GM18508 (cell line): Measurements from ENCODE around the gene BICRAL.
"Not testable (repeated sequence)": the region's sequence is repeated elsewhere in the genome, so short reads cannot be mapped to it uniquely, and the experiment has no call there.

ENCODE experiments used
- ATAC-seq: cut with Tn5 transposase; IDR thresholded peaks from one replicate; pipeline ENCODE4 v1.9.1; 2021; ENCODE audit warnings: moderate number of reproducible peaks; ENCODE audit not compliant: insufficient read depth, unreplicated experiment

The BICRAL gene

DNA sequence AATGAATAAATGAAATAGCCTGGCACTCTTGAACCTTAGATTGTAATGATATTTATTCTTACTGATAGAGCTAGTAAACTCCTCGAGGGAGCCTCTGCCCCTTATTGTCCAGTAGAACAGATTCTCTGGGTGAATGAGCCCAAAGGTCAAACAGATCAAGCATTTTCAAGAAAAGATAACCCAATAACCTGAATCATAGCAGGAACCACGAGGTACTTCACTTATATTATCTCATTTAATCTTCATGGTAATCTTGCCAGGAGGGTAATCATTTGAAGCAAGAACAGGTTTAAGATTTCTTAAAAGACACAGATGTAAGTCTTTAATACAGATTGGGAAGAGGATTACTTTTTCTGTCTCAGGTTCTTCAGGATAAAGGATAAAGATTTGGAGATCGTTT lies 18.9 kb upstream of the BICRAL start:
- no peak for ATAC-seq

DNA sequence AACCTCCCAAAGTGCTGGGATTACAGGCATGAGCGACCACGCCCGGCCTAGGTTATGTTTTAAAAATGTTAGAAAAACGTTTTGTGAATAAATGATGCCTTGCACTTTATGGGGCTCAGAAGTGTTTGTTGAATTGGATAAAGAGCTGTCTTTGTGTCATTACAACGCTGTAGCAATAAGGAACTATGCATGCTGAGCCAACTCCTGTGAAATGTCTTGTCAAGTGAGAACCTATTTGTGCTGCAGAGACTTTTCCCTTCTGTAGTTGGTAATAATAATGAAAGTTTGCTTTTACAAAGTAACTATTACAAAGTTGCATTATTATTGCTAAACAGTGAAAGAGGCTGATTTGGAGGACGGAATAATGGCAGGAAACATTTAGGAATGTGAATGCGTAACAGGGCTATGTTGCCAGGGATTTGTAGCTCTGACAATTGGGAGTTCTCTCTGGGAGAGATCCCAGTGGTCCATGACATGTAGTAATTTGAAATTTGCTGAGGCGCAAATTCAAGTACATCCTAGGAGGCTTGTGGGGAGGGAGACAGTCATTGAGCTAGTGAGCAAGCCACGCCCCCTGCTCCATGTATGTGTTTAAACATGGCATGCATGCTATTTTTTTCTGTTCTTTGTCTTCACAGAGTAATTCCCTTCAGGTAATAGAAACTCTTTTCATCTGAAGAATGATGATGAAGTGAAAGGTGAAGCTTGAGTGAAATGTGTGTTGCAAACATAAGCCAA lies 16.8 kb upstream of the BICRAL start:
- no peak for ATAC-seq

DNA sequence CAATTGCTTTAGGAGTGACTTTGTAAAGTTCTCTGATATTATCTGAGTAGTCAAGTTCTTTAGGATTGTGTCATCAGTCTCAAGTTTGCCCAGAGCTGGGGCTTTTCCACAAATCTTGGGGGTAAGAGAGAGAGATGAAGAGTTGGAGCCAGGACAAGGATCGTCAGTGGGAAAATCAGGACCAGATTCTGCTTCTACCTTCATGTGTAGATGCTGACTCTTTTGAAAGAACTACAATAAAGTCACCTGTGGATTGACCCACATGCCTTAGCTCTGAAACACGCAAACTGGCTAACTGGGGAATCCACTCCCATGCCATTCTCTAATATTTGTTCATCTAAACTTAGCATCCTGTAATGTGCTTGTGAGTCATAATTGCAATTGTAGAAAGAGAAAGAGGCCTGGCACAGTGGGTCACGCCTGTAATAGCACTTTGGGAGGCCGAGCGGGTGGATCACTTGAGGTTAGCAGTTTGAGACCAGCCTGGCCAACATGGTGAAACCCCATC lies 15.6 kb upstream of the BICRAL start:
- ATAC-seq = no peak

DNA sequence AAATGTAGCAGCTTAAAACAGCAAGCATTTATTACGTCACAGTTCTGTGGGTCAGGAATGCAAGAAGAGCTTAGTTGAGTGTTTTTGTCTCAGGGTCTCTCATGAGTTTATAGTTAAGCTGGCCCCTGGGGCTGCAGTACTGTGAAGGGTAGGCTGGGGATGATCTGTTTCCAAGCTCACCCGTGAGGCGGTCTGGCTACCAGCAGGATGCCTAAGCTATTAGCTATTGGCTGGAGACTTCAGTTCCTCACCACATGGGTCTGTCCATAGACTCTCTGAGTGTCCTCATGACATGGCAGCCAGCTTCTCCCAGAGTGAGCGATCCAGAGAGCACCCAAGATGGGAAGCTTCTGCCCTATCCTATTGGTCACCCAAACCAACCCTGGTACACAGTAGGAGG lies 12.8 kb upstream of the BICRAL start:
- no peak for ATAC-seq

DNA sequence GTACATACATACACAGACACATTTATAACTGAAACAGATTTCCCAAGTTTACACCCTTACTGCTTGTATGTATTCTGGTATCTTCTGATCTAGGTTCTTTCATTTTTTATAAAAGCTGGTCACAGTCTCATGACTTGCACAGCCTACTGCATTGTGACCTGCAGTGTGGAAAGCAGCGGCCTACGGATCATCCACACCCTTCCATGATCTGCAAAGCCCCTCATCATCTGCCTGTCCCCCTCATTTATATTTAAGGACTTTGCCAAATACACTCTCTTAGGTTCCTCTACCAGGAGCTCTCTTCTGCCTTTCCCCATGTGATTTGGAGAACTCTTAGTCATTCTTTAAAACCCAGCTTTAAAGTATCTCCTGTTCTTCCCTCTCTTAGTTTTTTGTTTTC lies 12.0 kb upstream of the BICRAL start:
- no peak for ATAC-seq

DNA sequence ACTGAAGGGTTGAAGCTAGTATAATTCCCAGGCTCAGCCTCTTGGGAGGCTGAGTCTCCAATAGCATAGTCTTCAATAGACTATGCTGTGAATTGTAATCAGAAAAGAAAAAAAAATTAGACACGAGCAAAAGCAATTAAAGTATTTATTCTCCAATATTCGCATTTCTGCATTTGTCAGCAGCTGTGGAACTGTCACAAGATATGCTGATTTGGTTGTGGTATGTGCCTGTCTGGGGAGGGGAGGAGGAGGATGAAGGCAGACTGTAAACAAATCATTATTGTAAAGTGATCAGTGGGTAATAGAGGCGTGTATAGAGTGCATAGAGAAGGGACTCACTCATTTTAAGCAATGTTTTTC lies 10.1 kb upstream of the BICRAL start:
- ATAC-seq = no peak

- ATAC-seq = no peak
Observed at GRCh38 chr6:42774201-42774600, 7.7 kb upstream of the BICRAL start.

- not testable (repeated sequence) for ATAC-seq
Observed at GRCh38 chr6:42774821-42775487, 6.9 kb upstream of the BICRAL start.

GRCh38 chr6:42777126-42777822 lies 4.6 kb upstream of the BICRAL start:
- no peak for ATAC-seq

- no peak for ATAC-seq
Observed at GRCh38 chr6:42778122-42778521, 3.7 kb upstream of the BICRAL start.

DNA sequence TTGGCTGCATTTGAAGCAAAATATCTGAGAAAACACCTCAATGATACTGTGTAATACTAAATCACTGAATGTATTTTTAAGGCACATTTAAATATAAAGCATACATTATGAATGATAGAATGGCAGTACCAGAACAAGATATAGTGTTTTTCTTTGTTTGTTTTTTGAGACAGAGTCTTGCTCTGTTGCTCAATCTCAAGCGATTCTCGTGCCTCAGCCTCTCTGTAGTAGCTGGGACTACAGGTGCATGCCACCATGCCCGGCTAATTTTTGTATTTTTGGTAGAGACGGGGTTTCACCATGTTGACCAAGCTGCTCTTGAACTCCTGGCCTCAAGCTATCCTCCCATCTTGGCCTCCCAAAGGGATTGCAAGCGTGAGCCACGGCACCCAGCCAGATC lies 2.3 kb upstream of the BICRAL start:
- no peak for ATAC-seq

DNA sequence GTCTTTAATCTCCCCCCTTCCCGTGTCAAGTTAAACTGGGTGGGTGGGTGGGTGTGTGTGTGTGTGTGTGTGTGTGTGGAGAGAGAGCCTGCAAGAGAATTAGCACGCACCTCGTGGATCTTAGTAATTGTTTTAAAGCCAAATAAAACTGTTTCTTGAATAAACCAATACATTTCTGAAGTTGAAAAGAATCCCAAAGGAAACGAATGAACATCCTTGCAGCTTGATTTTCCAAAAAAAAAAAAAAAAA lies 381 bp upstream of the BICRAL start:
- no peak for ATAC-seq

DNA sequence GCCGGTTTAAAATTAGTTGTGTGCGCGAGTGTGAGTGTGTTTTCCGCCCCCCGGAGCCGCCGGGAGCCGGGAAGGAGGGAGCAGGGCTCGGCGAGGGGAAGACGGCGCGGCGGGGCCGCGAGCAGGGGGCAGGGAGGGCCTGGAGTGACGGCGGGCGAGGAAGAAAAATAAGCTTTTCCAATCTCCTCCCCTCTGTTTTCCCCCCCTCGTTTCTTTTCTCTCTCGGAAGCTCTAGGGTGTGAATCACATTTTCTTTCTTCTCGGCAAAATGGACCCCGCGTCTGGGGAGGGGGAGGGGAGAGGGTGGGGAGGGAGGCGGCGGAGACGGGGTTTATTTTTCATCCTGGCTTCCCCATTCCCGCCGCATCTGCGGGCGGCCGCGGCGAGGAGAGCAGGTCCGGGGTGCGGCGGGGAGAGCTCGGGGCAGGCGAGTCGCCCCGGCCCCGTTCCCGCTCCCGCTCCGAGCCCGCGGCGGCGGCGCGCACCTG lies 881 bp downstream of the BICRAL start:
- ATAC-seq = no peak

DNA sequence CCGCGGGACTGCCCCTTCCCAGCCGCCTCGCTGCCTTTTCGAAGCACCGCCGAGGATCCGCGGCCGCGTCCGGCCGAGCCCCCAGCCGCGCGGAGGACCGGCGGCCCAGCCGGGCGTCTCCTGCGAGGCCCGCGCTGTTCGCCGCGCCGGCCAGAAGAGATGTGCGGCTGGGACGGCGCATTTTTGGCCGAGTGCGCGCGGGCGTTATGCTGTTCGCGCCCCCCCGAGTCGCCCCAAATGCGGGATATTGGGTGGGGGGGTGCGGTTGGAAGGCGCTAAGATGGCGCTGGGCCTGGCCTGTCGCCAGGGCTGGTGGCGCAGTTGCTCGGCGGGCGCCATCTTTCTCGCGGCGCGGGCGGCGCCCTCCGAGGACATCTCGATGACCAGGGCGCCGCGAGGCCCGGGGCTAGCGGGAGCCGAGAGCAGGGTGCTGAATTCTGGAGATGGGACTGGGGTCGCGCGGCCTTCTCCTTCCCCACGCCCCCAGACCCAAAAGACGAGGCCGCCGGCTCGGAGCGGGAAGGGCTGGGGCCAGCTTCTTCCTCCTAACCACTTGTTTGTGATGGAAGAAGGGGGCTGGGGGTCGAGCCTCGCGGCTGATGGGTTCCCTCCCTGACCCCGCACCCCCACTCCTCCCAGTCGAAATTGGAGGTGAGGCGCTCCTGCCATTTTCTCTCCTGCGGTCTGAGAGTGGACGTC lies 1.5 kb downstream of the BICRAL start:
- ATAC-seq = no peak

DNA sequence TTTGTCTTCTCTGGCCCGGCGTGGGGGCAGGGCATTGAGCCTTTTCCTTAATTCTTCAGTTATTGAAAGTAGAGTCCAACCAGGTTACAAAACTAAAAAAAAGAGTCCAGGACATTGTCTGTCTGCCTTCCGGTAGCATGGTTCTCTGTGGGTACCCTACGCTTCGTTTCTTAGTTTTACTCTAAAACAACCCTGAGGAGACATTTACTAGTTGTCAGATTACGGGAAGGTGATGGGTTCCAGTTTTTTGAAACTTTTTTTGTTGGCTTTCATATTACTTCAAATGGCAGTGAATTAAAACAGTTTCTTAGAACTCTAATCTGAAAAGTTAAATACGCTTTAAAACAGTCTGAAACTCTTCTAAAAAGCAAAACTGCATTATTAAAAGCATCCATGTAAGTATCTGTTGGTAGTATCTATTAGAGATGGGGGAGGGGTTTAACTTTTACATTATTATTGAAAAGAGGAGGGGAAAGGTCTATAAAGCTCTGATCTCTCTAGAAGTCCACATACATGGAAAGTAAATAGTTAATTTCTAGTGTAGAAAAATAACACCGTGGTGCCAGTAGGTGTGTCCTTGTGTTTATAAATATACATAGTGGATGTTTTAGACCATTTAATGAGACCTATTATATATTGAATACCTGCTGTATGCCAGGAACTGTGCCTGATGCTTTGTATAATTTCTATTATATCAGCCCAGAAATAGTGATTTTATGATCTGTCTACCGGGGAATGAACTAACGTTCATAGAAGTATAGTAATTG lies 2.2 kb downstream of the BICRAL start:
- ATAC-seq = no peak

DNA sequence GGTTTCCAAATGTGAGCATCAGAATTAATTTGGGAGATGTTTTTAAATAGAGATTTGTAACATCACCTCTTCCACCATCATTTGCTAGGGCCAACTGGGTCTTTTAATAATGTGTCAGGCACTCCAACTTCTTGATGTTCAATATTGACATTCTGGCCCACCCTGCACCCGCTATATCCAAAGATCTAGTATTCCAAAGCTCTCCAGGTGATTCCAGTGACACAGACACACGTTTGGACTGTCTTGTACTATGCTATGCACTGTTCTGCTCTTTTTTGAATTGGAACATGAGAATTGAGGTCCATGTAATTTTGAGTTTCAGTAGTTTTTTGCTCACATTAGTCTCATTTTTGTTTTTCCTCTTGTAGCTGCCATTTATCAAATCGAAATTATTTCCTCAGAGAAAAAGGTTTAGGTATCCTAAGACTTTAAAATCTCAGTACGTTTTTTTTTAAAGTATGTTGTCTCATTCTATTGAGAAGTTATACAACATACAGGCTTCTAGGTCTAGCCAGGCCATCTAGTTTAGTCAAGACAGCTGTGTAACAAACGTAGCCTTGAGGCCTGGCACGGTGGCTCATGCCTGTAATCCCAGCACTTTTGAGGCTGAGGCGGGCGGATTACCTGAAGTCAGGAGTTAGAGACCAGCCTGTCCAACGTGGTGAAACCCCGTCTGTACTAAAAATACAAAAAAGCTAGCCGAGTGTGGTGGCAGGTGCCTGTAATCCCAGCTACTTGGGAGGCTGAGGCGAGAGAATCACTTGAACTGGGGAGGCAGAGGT lies 3.1 kb downstream of the BICRAL start:
- no peak for ATAC-seq

GRCh38 chr6:42786525-42786985 lies 4.7 kb downstream of the BICRAL start:
- no peak for ATAC-seq

GRCh38 chr6:42787063-42787472 lies 5.2 kb downstream of the BICRAL start:
- no peak for ATAC-seq

- no peak for ATAC-seq
Observed at GRCh38 chr6:42788671-42789070, 6.8 kb downstream of the BICRAL start.
